ENCODE measurements around the gene AIFM2.
"Not testable (repeated sequence)": the region's sequence is repeated elsewhere in the genome, so short reads cannot be mapped to it uniquely, and the experiment has no call there.

AIFM2 gene

DNA sequence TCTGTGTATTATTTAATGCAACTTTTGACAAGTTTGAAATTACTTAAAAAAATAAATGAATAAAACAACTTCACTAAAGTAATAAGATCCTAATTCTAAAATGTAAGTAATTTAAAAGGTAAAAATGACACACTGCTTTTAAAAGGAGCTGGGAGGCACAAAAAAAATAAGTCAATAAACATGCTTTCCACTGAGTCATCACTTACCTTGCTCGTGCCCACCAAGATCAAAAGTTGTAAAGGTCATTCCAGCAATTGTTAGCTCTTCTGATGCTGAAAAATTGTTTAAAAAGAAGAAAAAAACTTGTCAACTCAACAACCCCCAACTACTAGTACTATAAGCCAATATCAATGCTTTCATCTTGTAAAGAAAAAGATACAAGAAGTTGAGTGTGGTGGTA is 28.2 kb upstream of the AIFM2 start:
- Histone ChIP-seq H3K9ac (ENCODE audit: low read depth, low read length) (no peak overlapping the region), H3K79me2 (ENCODE audit: insufficient read depth, low read length) (peaks cover 74% of the 10 kb centered on the region), H2AFZ (ENCODE audit: low read depth, low read length) (no peak overlapping the region), H3K27me3 (ENCODE audit: insufficient read depth, low read length, poor library complexity) (no peaks in the 10 kb centered on the region), H3K36me3 (ENCODE audit: insufficient read depth, low read length) (peaks cover 79% of the 10 kb centered on the region), H3K27ac (ENCODE audit: low read length) (no peak overlapping the region), H3K4me1 (ENCODE audit: insufficient read depth, low read length) (peaks cover 30% of the 10 kb centered on the region), H3K4me2 (ENCODE audit: insufficient read depth, low read length) (no peak overlapping the region), H3K9me3 (ENCODE audit: insufficient read depth, low read length, severe bottlenecking) (no peaks in the 10 kb centered on the region), H3K4me3 (ENCODE audit: low read depth in 1 of 2, low read length in 2 of 2) (no peak overlapping the region), H4K20me1 (ENCODE audit: insufficient read depth, low read length) (peaks cover 53% of the 10 kb centered on the region)
- DNase-seq, result no peak
- no peak for TF ChIP-seq EZH2 (IDR thresholded peaks at IDR 0.05; ENCODE audit: borderline replicate concordance, low read depth, low read length, severe bottlenecking)
- TF ChIP-seq, protein P1, sequence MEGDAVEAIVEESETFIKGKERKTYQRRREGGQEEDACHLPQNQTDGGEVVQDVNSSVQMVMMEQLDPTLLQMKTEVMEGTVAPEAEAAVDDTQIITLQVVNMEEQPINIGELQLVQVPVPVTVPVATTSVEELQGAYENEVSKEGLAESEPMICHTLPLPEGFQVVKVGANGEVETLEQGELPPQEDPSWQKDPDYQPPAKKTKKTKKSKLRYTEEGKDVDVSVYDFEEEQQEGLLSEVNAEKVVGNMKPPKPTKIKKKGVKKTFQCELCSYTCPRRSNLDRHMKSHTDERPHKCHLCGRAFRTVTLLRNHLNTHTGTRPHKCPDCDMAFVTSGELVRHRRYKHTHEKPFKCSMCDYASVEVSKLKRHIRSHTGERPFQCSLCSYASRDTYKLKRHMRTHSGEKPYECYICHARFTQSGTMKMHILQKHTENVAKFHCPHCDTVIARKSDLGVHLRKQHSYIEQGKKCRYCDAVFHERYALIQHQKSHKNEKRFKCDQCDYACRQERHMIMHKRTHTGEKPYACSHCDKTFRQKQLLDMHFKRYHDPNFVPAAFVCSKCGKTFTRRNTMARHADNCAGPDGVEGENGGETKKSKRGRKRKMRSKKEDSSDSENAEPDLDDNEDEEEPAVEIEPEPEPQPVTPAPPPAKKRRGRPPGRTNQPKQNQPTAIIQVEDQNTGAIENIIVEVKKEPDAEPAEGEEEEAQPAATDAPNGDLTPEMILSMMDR (IDR thresholded peaks at IDR 0.05; ENCODE audit: borderline replicate concordance, extremely low read depth, low read length, poor library complexity, severe bottlenecking), result no peak
- no peak for ATAC-seq (ENCODE audit: insufficient read depth, low read depth)

DNA sequence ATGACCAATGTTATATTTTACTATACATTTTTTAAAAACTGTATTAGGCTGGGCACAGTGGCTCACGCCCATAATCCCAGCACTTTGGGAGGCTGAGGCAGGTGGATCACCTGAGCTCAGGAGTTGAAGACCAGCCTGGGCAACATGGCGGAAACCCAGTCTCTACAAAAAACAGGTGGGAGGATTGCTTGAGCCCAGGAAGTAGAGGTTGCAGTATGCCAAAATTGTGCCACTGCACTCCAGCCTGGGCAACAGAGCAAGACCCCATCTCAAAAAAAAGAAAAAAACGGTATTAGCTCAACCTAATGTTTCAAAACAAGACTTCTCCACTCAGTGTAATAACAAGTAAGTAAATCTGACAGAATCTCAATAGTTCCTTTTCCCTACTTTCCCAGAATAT is 26.7 kb upstream of the AIFM2 start:
- not testable (repeated sequence) for H3K9ac ChIP-seq (ENCODE audit: low read depth, low read length); DNase-seq; ATAC-seq (ENCODE audit: insufficient read depth, low read depth); H3K4me2 ChIP-seq (ENCODE audit: insufficient read depth, low read length); H2AFZ ChIP-seq (ENCODE audit: low read depth, low read length); H3K9me3 ChIP-seq (ENCODE audit: insufficient read depth, low read length, severe bottlenecking); H3K4me3 ChIP-seq (ENCODE audit: low read depth in 1 of 2, low read length in 2 of 2); H3K27ac ChIP-seq (ENCODE audit: low read length); H3K27me3 ChIP-seq (ENCODE audit: insufficient read depth, low read length, poor library complexity)
- peaks cover 19% of the 10 kb centered on the region for H3K4me1 ChIP-seq (ENCODE audit: insufficient read depth, low read length)
- H3K79me2 ChIP-seq (ENCODE audit: insufficient read depth, low read length), result peaks cover 61% of the 10 kb centered on the region
- peaks cover 83% of the 10 kb centered on the region for H3K36me3 ChIP-seq (ENCODE audit: insufficient read depth, low read length)
- peaks cover 44% of the 10 kb centered on the region for H4K20me1 ChIP-seq (ENCODE audit: insufficient read depth, low read length)

DNA sequence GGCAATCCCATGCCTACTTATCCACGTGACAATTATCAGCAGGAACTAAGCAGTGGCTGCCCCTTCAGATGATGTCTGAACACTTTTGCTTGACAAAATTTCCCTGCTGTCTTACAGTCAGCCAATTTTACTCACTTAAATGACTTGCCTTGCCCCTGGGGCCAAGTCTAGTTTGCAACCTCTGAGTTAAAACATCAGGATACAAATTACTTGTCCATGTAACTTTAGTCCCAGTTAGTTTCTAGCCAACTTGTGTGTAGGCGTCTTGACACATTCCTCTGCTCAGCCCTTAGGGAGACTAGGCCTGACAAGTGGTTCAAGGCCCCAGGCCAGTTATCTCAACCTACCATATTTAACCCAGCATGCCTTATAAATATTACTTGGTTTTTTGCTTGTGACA is 25.5 kb upstream of the AIFM2 start:
- H3K36me3 ChIP-seq (ENCODE audit: insufficient read depth, low read length), result peaks cover 89% of the 10 kb centered on the region
- H3K79me2 ChIP-seq (ENCODE audit: insufficient read depth, low read length), result peaks cover 51% of the 10 kb centered on the region
- H3K27me3 ChIP-seq (ENCODE audit: insufficient read depth, low read length, poor library complexity), result no peaks in the 10 kb centered on the region
- H3K27ac ChIP-seq (ENCODE audit: low read length), result no peak overlapping the region
- ATAC-seq (ENCODE audit: insufficient read depth, low read depth) (no peak), DNase-seq (no peak)
- no peak overlapping the region; the same call in 1 of the 2 replicates for H3K9ac ChIP-seq (ENCODE audit: low read depth, low read length)
- TF ChIP-seq, protein P1 (IDR thresholded peaks at IDR 0.05; ENCODE audit: borderline replicate concordance, extremely low read depth, low read length, poor library complexity, severe bottlenecking), result no peak
- no peak for TF ChIP-seq EZH2 (IDR thresholded peaks at IDR 0.05; ENCODE audit: borderline replicate concordance, low read depth, low read length, severe bottlenecking)
- no peak overlapping the region for H3K4me2 ChIP-seq (ENCODE audit: insufficient read depth, low read length)
- H3K9me3 ChIP-seq (ENCODE audit: insufficient read depth, low read length, severe bottlenecking), result no peaks in the 10 kb centered on the region
- no peak overlapping the region for H2AFZ ChIP-seq (ENCODE audit: low read depth, low read length)
- peaks cover 7% of the 10 kb centered on the region for H3K4me1 ChIP-seq (ENCODE audit: insufficient read depth, low read length)
- H3K4me3 ChIP-seq (ENCODE audit: low read depth in 1 of 2, low read length in 2 of 2), result no peak overlapping the region
- peaks cover 31% of the 10 kb centered on the region for H4K20me1 ChIP-seq (ENCODE audit: insufficient read depth, low read length)

DNA sequence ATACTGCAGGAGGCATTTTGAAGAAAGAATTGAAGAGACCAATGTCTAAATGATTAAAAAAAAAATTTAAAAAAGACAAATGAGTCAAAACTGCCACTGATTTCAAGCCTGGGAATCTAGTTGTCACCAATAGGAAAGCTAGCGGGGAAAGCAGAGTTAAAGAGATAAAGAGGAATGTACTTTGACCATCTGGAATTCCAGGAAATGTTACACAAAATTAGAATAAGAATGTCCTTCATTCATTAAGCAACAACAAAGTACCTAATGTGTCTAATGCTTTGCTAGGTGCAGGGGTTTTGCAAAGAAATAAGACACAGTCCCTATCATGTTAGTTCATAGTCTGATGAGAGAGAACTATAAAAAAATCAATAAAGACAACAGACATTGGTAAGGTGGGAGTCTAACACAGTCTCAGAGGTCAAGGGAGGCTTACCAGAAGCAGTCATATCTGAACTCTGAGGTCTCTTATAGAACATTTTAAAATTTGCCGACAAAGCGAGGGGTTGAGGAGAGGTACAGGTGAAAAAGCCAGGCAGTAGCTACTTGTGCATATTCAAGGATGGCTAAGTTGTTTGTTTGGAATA is 22.7 kb upstream of the AIFM2 start:
- no peak overlapping the region for H3K27ac ChIP-seq (ENCODE audit: low read length)
- TF ChIP-seq, protein P1 (IDR thresholded peaks at IDR 0.05; ENCODE audit: borderline replicate concordance, extremely low read depth, low read length, poor library complexity, severe bottlenecking), result no peak
- no peak for TF ChIP-seq EZH2 (IDR thresholded peaks at IDR 0.05; ENCODE audit: borderline replicate concordance, low read depth, low read length, severe bottlenecking)
- no peaks in the 10 kb centered on the region for H3K9me3 ChIP-seq (ENCODE audit: insufficient read depth, low read length, severe bottlenecking)
- peaks cover 10% of the 10 kb centered on the region; the same call in 1 of the 2 replicates for H4K20me1 ChIP-seq (ENCODE audit: insufficient read depth, low read length)
- DNase-seq (no peak), ATAC-seq (ENCODE audit: insufficient read depth, low read depth) (no peak)
- no peak overlapping the region for H3K4me2 ChIP-seq (ENCODE audit: insufficient read depth, low read length)
- H3K36me3 ChIP-seq (ENCODE audit: insufficient read depth, low read length), result peaks cover 99% of the 10 kb centered on the region
- no peaks in the 10 kb centered on the region for H3K27me3 ChIP-seq (ENCODE audit: insufficient read depth, low read length, poor library complexity)
- H3K9ac ChIP-seq (ENCODE audit: low read depth, low read length), result no peak overlapping the region
- H2AFZ ChIP-seq (ENCODE audit: low read depth, low read length), result no peak overlapping the region
- H3K4me3 ChIP-seq (ENCODE audit: low read depth in 1 of 2, low read length in 2 of 2), result no peak overlapping the region
- peaks cover 28% of the 10 kb centered on the region for H3K79me2 ChIP-seq (ENCODE audit: insufficient read depth, low read length)
- H3K4me1 ChIP-seq (ENCODE audit: insufficient read depth, low read length), result no peaks in the 10 kb centered on the region

Data from DND-41 (cell line).